Measurements from ENCODE around the gene DAZAP2.

DNA sequence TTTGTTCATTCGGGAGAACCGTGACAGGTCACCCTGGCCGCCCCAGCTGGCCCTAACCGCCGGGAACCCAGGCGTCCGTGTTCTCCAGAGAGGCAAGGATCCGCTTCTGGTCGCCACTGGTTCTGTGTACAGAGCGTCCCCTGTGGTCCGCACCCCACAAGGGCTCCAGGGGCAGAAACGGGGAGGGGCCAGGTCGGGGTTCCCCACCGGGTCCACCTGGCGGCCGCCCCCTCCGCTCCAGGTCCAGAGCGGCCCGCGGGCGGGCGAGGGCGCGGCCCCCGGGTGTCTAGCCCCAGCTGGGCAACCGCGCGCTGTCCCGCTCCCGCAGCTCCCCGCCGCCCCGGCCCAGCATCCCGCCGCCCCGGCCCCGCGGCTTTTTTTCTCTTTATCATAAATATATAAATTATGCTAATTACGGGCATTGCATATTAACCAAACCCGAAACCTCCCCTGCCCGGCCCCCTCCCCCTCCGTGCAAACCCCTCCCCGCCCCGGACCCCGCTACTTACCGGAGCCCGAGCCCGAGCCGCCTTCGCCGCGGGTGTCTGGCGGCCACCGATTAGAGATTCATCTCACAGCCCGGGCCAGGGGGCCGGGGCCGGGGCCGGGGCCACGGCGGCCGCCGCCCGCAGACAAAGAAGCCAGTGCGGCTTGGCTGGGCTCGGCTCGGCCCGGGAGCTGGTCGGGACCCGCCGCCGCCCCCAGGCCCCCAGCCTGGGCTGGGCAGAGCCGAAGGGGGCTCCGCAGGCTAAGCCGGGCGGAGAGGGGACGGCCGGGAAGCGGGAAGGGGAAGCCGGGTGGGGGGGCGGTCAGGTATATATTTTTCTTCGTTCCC, 21.3 kb upstream of the DAZAP2 start:
- TF ChIP-seq, protein P1, sequence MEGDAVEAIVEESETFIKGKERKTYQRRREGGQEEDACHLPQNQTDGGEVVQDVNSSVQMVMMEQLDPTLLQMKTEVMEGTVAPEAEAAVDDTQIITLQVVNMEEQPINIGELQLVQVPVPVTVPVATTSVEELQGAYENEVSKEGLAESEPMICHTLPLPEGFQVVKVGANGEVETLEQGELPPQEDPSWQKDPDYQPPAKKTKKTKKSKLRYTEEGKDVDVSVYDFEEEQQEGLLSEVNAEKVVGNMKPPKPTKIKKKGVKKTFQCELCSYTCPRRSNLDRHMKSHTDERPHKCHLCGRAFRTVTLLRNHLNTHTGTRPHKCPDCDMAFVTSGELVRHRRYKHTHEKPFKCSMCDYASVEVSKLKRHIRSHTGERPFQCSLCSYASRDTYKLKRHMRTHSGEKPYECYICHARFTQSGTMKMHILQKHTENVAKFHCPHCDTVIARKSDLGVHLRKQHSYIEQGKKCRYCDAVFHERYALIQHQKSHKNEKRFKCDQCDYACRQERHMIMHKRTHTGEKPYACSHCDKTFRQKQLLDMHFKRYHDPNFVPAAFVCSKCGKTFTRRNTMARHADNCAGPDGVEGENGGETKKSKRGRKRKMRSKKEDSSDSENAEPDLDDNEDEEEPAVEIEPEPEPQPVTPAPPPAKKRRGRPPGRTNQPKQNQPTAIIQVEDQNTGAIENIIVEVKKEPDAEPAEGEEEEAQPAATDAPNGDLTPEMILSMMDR (IDR thresholded peaks at IDR 0.05): peak in 3 of 4 experiments; percentile 8 to 43 (median 38)
- peak in 1 of 2 donors; percentile 18 for TF ChIP-seq POLR2A (IDR thresholded peaks at IDR 0.05)

Data from uterus (tissue), 2 donors.